ENCODE results near the gene CCDC160.
"Not testable (repeated sequence)": the region's sequence is repeated elsewhere in the genome, so short reads cannot be mapped to it uniquely, and the experiment has no call there.

The CCDC160 gene

DNA sequence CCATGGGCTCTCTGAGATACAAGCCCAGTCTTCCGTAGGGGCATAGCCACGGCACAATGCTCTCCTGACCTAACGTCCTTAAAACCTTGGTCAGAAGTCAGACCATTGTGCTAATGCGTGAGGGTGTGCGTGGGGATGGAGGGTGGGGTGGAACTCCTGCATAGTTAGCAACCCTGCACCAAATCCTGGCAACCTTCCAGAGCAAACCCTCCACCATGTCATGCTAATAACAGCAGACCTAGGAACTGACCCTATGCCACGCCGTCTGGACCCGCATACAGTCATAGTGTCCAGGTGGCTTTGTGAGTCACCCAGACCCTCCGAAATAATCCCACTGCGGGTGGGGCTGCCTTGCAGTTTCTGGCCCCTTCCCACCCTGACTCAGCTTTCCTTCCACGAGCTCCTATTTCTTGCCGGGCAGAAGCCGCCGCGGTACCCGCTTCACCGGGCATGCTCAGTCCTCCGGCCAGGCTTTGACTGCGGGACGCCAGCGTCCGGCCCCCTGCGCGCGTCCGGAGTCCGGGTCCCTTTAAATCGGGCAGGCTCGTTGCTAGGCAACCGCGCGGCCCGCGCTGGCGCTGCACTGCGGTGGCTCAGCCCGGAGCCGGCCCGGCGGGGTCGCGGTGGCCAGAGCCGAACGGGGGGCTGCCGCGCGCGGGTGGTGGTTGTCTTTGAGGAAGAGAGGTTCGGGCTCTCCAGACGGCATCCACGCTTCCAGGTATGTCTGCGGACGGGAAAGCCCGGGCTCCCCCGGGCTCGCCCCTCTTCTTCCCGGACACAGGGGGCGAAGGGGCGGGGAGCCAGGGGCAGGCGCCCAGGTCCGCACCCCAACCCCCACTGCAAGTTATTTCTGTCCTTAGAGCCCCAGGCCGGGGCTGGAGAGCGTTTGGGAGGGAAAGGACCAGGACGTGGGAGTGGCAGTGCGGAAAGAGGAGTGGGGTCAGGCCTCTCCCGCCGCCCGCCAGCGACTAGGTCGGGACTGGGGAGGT, at the start of gene CCDC160:
Gene CCDC160, plus strand, starts transcription at position 557 of the 989 bp plus-strand sequence. CDS start 7,619 bp downstream, outside the sequence.
- no peak for DNase-seq (ENCODE audit: low read depth)

DNA sequence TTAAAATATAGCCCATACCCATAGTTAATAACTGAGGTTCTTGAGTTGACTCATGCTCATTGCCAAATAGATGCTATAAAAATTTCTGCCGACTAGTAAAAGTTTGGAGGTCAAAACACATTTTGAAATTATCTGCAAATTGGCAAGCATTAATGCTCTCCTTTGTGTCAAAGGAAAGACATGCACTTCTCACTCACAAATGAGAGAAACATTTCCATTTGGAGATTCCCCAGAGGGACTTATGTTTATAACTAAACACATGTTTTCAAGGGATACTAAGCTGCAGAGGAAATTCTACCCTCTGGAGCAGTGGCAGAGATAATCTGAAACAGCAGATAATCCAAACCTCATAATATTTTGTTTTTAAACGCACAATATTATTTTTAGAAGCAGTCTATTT, 45.7 kb upstream of the CCDC160 start:
- DNase-seq (ENCODE audit: low read depth): no peak

DNA sequence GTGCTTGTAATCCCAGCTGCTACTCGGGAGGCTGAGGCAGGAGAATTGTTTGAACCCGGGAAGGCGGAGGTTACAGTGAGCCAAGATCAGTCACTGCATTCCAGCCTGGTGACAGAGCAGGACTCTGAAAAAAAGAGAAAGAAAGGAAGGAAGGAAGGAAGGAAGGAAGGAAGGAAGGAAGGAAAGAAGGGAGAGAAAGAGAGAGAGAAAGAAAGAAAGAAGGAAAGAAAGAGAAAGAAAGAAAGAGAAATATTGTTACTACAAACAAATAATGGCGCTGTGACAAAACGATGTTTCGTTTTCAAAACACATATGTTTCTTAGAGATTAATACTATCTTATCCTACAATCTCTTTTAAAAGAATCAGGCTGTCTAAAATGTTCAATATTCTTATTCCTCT, 42.1 kb upstream of the CCDC160 start:
- no peak for DNase-seq (ENCODE audit: low read depth)

DNA sequence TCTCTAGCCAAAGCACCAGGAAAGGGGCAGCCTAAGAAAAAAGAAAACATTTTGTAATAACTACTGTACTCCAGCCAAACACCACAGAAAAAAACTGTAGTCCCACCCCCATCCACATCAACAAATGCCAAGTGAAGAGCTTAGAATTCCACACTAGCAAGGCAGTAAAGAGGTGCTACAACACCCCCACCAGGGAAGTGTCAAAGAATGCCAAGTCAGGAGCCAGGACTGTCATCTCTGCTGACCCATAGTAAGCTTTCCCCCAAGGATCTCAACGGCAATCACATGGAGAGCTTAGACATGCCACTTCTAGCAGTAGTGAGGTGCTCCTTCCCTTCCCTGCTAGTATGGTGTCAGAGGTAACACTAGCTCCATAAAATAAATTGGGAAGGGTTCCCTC, 34.4 kb upstream of the CCDC160 start:
- DNase-seq (ENCODE audit: low read depth): no peak

DNA sequence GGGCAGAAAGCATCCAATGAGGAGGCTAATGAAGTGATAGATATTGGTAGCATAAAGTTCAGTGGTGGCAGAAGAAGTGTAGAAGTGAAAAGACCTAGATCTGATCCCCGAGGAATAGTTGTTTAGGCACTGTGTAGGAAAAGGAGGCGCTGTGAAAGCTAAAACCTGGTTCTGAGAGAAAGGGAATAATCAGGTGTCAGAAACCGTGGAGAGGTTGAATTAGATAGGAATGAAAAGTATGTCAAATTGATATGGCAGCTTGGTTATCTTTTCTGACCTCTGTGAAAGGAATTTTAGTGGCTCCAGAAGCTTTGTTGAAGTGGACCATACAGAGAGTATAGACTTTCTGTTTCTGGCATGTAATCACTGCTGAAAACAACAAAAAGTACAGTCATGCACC, 30.8 kb upstream of the CCDC160 start:
- no peak for DNase-seq (ENCODE audit: low read depth)

DNA sequence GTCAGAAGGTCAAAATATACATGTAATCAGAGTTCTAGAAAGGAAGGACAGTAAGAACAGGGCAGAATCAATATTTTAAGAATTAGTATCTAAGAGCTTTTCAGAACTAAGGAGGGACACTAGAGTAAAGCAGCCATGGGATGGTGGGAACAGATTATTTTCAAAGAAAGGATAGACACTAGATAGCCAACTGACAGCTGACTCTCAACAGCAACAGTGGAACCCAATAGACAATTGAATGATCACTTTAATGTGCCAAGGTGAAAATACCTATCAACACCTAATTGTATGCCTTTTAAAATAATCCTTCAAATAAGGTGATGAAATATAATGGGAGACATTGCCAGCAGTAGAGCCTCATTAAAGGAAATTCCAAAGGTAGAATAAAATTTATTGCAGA, 26.5 kb upstream of the CCDC160 start:
- DNase-seq (ENCODE audit: low read depth): no peak

DNA sequence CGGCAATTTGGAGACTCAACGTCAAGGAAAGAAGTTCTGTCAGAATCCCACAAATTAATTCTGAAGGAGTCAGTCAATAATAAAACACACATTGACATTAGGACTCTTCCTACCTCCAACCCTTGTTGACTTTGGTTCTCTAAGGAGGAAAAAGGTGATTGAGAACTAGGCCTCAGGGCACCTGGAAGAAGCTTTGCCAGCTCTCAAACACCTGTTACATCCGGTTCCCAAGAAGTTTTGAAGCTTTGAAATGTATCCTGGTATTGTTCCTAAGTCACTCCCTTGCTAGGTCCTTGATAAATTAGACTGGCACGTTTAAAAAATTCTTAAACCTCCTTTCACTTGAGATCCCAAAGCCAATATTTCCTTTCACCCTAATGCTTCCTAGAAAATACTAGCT, 1.7 kb upstream of the CCDC160 start:
- no peak for DNase-seq (ENCODE audit: low read depth)

DNA sequence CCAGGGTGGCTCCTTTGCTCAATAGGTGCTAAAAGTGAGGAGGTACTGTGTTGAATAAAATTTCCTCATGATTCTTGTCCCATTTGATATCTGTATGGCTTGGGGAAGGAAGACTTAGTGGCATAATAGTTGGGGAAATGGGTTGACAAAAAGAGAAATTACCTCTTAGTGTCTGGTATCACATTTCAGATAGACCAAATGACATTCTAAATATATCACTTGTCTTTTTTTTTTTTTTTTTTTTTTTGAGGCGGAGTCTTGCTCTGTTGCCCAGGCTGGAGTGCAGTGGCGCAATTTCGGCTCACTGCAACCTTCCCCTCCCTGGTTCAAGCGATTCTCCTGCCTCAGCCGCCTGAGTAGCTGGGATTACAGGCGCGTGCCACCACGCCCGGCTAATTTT, 1.2 kb downstream of the CCDC160 start:
- not testable (repeated sequence) for DNase-seq (ENCODE audit: low read depth)

DNA sequence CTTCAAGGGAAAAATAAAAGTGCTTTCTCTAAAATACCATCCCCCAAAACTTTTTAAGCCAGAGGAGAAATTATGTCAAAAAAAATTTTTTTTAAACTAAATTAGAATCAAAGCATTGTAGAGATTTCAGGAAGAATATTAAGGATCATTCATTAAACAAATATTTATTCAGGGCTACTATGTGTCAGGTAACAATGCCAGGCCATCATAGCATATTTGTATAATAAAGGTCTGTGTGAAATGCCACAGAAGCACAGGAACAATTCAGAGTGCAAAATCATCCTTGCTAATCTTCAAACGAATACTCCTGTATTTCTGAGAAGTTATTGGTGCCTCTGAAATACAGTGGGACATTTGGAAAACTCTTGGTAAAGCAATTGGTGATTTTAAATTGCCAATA, 2.0 kb downstream of the CCDC160 start:
- DNase-seq (ENCODE audit: low read depth): no peak

DNA sequence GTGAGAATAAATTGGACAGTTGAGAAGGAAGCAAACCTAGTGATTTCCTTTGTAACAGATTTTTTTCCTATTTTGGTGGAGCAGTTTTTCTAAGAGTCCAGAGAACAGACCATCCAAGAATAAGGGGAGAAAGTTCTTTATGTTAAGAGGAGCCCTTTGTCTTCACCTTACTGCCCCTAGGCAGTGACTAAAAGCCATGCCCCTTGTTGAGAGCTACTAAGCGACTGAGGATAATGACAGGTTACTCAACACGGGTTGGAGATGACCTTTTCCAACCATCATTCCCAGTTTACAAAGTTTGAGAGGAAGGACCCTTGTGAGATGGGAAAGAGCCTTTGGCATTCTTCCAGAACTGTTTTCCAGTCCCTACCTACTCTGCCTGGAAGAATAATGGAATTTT, 3.2 kb downstream of the CCDC160 start:
- no peak for DNase-seq (ENCODE audit: low read depth)

DNA sequence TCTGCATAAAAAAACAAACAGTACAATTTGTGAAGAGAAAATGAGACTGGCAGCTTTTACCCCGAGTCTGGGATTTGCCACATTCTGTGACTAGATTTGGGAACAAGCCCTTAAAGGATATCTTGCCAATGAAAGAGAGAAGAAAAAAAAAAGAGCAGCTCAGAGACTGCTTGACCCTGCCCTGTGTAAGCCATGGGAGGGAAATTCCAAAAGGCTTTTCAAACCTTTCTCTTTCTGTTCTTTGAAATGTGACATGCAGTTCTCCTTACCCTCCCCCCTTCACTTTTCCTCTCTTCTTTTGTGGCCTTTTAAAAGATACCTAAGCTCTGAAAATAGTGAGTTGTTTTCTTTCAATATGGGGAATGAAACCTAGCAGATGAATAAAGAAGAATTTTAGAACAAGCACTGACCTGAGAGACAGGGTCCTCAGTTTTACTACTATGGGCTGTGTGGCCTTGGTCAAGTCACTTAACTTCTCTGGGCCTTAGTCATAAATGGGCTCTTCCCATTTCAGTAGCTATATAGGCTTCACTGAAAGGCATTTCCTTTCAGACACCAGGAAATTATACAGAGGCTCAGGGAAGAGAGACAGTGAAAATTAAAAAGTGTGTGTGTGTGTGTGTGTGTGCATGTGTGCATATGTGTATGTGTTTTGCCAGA, 5.1 kb downstream of the CCDC160 start:
- DNase-seq (ENCODE audit: low read depth): no peak

DNA sequence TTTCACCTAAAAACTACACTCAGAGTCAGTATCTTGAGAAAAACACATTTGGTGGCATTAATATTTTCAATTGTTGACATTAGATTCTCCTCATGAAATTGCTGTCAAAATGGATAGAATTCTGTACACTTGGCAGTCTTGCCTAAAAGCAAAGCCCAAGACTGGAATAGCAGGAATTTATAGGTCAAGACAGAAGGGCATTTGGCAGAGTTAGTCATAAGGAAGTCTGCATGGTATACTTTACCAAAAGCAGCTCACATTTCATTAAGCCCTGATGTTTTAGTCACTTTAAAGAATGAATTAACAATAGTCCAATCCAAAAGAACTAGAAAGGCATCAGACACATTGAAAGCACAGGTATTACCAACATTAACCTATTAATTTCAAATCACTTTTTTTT, 7.1 kb downstream of the CCDC160 start:
- no peak for DNase-seq (ENCODE audit: low read depth)

DNA sequence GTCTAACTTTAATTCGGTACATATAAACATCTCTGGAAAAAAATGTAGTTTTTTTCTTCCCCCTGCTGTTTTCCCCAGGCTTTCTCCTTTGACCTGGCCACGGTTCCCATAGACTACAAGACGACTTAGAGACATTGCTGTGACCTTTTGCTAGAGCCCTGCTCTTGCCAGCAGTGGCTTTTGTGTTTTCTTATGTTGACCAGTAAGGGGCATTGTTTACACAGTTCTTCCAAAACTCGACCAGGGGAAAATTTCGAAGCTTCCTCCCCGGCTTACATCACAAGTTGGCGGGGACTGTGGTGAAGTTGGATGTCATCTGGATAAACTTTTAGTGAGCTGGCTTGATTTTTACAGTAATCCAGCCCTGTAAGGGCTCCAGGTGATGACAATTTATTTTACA, 9.3 kb downstream of the CCDC160 start:
- no peak for DNase-seq (ENCODE audit: low read depth)

DNA sequence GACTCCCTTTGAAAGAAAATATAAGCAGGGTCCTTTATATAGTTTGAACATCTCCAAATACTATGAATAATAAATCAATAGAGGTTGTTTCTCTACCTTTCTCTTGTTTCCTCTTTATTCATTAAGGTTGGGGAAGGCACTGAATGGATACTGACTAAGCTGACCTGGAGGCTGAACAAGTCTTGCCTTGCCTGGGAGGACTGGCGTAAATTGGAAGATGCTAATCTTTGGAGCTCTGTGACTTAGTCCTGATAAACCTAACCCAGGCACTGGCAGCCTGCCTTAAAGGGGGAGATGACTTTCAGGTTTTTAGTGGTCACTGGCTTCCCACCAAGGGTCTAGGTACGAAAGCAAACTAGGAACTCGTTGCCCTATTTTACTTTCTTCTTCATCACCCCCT, 10.5 kb downstream of the CCDC160 start:
- no peak for DNase-seq (ENCODE audit: low read depth)

DNA sequence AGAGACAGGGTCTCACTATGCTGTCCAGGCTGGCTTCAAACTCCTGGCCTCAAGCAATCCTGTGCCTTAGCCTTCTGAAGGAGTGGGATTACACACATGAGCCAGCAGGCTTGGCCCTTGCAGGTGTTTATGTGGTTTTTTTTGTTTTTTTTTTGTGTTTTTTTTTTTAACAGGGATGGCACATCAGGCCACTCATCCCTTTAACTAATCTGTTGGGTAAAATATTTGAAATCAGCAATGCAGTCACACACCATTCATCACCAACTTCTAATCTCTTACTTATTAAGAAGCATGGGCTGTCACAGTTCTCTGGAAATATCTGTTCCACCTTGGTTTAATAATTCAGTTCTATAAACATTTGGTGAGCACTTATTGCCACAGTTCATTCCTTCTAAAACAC, 12.3 kb downstream of the CCDC160 start:
- no peak for DNase-seq (ENCODE audit: low read depth)

DNA sequence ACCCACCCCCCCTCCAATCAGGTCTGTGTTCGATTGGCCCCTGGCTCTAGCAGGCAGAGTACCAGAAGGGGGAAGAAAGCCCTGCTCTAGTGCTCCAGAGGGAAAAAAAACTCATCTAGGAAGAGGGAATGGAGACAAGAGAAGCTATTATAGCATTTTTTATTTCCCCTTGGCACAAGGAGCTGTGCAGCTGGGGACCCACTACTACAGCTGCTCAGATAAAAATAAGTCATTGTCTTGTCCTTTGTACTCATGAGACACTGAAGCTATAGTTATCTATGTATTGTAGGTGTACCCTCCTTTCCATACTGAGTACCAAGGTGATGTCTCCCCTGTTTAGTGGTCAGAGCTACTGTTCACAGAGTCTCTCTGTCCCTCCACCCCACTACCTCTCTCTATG, 14.3 kb downstream of the CCDC160 start:
- no peak for DNase-seq (ENCODE audit: low read depth)

DNA sequence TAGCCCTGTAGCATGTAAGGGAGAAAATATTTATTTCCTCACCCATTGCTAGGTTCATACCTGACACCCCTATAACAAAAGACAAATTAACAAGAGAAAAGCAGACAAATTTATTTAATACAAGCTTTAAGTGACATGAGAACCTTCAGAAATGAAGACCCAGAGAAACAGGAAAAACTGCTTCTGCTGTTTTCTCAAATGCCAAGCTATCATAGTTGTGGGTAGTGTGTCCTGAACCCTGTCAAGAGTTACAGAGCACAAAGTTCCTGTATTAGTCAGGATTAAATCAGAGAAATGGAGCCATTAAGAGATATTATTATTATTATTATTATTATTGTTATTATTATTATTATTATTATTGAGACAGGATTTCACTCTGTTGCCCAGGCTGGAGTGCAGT, 17.5 kb downstream of the CCDC160 start:
- DNase-seq (ENCODE audit: low read depth): no peak

DNA sequence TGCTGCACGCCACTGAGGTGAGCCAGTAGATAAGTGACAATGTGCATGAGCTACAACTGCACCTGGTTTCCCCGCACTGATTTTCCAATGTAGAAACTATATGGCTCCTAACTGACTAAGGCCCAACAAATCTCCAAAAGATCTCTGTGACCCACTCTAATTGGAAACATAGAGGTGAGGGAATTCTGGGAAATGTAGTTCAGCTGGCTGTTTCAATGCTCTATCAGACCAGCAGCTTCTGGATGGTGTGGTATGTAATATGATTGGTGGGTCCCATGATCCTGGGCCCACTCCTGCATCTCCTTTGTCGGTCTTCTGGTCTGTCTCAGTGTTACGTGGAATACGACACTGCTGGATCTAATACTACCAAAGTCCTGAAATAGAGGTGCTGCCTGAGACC, 18.6 kb downstream of the CCDC160 start:
- no peak for DNase-seq (ENCODE audit: low read depth)

DNA sequence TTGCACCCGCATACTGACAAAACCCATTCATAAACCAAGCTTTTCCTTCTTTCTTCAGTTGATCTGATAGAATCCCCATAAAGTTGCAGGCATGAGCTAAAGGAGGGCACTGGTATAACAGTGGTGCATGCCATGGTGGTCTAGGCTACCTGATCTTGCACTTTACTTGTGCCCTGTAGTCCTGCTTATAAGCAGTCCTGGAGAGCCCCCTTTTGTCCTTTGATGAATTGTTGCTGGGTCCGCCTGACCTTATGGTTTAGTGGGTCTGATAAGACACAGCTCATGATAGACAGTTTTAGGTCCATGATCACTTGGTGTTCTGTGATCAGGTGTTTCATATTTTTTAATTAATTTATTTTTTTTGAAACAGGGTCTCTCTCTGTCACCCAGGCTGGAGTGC, 19.7 kb downstream of the CCDC160 start:
- DNase-seq (ENCODE audit: low read depth): no peak

DNA sequence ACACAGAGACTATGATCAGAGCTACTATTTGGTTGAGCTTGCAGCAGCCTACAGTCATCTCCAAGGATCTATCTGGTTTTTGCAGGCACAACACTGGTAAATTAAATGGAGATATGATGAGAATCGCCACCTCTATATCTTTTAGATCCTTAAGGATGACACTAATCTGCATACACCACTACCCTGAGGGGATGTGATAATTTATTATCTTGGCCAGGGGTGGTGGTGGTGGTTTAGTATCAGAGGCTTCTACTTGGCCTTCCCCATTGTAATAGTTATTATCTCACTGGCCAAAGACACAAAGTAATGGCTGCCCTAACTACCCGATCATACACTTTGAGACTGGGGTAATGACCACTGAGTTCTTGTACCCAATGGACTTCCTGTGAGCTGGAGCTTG, 21.2 kb downstream of the CCDC160 start:
- no peak for DNase-seq (ENCODE audit: low read depth)

DNA sequence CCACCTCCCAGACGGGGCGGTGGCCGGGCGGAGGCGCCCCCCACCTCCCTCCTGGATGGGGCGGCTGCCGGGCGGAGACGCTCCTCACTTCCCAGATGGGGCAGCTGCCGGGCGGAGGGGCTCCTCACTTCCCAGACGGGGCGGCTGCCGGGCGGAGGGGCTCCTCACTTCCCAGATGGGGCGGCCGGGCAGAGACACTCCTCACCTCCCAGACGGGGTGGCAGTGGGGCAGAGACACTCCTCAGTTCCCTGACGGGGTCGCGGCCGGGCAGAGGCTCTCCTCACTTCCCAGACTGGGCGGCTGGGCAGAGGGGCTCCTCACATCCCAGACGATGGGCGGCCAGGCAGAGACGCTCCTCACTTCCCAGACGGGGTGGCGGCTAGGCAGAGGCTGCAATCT, 49.0 kb downstream of the CCDC160 start:
- DNase-seq (ENCODE audit: low read depth): not testable (repeated sequence)

DNA sequence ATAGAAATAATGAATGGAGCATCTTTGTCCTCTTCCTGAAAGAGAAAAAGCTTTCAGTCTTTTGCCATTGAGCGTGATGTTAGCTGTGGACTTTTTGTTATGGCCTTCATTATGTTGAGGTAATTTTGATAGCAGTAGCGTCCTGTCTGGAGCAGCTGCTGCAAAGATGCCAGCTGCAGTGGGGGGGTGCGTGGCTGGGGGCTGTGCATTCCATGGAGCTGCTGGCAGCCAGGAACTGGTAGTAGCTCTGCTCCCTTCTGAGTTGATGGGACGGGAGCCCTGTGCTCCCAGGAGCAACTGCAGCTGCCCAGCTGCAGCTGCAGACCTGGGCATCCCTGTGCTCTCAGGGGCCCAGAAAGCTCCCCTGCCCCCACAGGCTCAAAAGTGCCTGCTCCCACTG, 50.4 kb downstream of the CCDC160 start:
- no peak for DNase-seq (ENCODE audit: low read depth)

DNA sequence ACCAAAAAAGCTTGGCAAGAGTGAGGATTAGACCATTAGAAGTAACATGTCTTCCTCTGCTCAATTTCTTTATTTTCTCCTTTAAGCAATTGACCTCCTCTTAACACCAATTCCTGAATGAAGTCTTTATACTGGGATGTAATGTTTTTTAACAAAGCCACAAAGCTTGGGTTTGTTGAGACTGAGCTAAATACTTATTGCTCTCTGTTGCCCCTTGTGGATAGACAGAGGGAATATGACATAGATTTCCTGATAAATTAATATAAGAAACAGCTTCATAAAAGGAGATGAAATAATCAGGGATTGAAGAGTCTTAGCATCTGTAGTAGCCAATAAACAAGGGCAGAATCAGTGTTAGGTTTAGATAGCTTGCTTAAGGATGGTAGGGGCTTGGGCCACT, 57.6 kb downstream of the CCDC160 start:
- no peak for DNase-seq (ENCODE audit: low read depth)

Measured in CMK (cell line).